Stimulated activated CD4-positive, alpha-beta T cell treated with anti-CD3 and anti-CD28 coated beads, TNF-alpha, amount 100 ng/mL, for 1 hour (primary cell): ENCODE data around the gene CTXN2.

Experiments
- DNase-seq, 3 donors: peaks; one replicate each; pipeline ENCODE4 v3.0.0-alpha.2; 2020; ENCODE audit warnings: low read depth in 3 of 3, low spot score in 1 of 3

CTXN2 gene

DNA sequence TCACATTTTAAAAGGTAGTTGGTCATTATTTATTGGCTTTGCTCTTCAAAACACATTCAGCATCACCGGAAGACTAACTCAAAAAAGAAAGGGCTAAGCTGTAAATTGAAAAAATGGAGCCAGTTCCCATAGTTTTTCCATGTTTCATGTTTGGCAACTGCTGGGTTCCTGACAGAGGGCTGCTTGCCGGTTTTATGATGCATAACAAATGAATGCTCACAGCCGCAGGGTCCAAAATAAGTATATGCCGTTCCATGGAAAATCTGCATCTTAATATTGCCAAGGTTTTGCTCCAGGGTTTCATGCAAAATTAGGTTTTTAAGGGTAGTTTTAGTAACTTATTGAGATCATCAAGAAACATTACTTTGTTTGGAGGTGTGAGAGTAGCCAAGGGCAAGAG is 30.4 kb downstream of the CTXN2 start:
- DNase-seq, result no peak

- no peak for DNase-seq
Measured at GRCh38 chr15:48222627-48223026, 31.2 kb downstream of the CTXN2 start.

- DNase-seq, result no peak
Measured at GRCh38 chr15:48225771-48226170, 34.3 kb downstream of the CTXN2 start.

DNA sequence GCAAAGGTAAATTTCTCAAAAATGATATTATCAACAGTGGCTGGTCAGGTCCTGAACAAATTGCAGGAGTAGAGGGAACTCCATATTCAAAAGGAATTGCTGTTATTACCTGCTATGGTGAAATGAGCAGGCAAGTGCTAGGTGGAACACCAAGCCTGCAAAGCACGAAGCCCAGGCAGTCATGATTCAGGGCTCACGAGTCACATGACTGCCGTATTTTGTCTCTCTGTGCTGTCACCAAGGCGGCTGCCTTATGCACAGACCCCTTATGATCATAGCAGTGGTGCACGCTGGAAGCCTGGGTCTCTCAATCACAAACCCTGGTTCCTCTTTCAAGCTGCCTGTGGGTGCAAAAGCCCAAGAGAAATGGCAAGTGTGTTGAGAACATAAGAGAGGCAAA is 39.0 kb downstream of the CTXN2 start:
- DNase-seq, result no peak

GRCh38 chr15:48233246-48233645 is 41.8 kb downstream of the CTXN2 start:
- no peak for DNase-seq

DNA sequence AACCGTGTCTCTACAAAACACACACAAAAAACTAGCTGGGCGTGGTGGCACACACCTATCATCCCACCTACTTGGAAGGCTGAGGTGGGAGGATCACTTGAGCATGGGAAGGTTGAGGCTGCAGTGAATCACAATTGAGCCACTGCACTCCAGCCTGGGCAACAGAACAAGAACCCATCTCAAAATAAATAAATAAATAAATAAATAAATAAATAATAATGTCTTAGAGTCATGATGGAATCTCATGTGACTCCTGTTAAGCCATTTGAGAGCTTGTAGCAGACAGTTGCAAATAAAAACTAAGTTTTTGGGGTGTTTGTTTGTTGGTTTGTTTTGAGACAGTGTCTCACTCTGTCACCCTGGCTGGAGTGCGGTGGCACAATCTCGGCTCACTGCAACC is 47.9 kb downstream of the CTXN2 start:
- DNase-seq, result no peak

DNA sequence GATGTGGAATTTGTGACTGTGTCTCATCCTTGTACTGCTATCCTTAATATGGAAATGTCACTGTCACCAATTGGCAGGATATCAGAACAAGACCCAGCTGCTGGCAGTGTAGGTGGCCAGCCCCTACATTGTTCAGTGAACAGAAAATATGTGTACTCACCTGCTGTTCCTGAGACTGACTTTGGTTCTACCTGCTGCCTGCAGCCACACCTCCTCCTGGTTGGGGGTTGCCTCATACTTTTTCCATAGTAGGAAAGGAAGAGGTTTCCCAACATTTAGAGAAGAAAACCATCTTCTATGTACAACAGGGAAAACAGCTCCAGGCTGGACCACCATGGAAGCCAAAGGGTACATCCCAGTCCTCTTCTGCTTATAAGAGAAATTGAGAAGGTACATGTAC is 50.5 kb downstream of the CTXN2 start:
- no peak for DNase-seq

- DNase-seq, result no peak
Measured at GRCh38 chr15:48242535-48242934, 51.1 kb downstream of the CTXN2 start.

DNA sequence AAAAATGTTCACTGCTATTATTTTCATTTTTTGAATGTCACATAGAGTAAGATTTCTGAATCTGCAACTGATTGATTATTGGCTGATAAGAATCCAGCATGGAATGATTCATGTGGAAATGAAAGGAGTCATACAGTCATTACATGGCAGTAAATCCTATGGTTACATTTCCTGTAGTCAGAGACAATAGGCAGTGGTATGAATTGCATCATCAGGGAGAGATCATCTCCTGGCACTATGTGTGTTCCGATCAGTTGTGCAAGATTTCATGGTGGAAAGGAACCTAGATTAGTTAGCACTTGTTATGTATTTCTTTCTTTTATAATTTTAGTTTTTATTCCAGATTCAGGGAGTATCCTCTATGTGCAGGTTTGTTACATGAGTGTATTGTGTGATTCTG is 53.5 kb downstream of the CTXN2 start:
- no peak for DNase-seq

DNA sequence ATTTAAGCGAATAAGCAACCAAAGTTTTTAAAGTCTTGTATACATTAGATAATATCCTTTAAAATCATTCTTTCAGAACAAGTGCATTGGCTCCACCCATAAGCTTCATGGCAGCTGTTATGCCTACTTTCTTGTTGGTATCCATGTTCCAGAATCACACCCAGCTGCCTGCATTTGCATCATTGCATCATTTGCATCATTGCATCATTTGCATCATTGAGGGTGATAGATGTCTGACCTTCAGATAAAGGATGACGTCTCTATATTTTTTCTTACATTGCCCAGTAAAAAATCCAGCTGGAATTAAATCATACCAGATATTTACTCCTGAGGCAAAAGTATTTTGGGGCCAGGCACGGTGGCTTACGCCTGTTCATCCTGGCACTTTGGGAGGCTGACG is 56.9 kb downstream of the CTXN2 start:
- DNase-seq, result no peak

DNA sequence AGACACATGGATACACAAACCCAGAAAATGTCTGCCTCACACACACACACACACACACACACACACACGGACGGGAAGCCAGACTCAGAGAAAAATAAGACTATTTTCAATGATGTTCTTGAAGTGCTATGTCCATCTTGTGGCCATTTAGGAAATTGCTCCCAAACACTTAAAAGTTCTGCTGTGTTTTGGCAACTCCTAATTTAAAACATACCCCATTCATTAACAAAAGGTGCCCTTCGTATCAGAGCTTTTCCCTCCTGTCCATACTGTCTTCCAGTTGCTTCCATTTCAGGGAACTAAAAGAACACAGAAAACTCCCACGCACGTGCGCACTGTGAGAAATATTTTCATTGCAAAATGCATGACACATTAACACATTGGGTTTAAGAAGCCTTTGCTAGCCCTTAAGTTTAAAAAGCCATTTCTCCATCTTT is 59.2 kb downstream of the CTXN2 start:
- DNase-seq, result no peak

DNA sequence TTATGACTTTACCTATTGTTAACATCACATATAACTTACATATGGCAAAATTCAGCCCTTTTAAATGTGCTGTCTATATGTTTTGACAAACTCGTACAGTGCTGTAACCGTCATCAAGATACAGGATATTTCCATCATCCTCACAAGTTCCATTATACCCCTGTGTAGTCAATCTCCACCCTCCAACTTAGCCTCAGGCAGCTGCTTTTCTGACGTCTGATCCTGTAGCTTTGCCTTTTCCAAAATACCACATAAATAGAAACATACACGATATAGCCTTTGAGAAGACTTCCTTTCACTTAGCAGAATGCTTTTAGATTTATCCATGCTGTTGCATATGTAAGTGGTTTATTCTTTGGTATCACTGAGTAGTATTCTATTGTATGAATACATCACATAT is 61.7 kb downstream of the CTXN2 start:
- DNase-seq, result no peak
